Activated gamma-delta T cell (primary cell): Measurements from ENCODE around the gene UBL7.
A peak's percentile ranks its signal among the peaks of the same experiment; 100 is the strongest.

ENCODE experiments used
- DNase-seq: peaks from one replicate; lab custom pipeline; 2025; lab: John Stamatoyannopoulos, UW

The UBL7 gene

DNA sequence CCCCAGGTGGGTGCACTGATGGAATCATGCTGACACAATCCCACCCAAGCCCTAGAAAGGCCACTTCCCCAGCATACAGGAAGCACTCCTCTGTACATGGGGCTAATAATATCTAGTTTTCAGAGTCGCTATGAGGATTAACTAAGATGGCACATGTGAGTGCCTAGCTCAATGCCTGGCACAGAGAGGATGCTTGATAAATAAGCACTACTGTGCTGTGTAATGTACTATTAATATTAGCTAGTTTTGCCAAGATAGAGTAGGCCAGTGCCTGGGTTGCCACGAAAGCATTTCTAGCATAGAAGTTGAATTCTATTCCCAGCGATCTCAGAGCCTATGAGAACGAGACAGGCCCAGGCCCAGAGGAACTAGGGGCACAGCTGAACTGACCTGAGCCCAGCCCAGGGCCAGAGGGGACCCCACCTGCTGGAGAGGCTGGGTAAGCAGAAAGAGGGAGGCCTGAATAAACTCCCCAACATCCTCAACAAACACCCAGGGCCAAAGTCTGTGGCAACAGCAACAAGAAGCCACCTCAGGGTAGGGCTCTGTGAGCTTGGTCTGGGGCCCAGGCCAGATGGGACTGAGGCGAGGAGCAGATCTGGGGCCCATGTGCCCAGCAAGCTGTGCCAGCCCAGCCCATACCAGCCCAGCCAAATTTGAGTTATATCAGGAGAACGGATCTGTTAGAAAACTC, 19.6 kb downstream of the UBL7 start:
- no peak for DNase-seq

DNA sequence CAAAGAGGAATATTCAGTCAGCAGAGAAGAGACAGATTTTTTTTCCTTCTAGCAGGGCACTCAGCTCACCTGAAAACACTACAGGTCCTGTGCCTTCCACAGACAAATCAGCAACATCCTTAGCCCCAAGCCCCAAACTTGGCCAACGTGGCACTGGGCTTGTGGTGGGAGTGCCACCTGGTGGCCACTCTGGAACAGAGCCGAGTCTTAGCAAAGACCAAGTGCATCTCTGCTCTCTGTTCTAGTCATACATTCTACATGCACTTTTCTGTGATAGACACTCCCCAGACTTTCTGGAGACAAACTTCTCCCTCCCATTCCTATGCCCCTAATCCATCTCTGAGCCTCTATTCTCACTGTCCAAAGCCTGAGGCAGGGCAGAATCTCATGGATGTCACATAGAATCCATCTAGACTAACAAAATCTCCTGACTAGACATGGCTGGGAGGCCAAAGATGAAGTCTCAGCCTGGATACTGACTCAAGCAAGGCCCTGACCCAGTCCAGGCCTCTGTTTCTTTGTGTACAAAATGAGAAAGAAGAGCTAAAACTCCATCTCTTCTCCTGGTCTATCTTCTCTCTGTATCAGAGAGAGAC, 22.1 kb downstream of the UBL7 start:
- peak; percentile 16 for DNase-seq

DNA sequence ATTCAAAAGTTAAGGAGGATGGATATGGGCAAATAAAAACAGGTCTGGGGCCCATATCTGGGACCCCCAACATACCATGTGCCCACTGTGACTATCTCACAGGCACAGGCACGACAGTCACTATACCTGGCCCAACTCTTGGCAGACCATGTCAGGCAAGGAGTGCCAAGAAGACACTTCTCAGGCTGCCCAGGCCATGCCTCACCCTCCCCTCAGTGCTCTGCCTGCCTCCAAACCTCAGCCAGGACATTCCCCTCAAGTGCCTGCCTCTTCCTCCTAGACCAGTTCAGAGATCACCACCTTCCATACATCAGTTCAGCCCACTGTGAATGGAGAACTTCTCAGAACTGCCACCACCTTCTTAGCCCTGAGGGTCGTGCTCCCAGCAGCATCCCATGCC, 22.8 kb downstream of the UBL7 start:
- no peak for DNase-seq

DNA sequence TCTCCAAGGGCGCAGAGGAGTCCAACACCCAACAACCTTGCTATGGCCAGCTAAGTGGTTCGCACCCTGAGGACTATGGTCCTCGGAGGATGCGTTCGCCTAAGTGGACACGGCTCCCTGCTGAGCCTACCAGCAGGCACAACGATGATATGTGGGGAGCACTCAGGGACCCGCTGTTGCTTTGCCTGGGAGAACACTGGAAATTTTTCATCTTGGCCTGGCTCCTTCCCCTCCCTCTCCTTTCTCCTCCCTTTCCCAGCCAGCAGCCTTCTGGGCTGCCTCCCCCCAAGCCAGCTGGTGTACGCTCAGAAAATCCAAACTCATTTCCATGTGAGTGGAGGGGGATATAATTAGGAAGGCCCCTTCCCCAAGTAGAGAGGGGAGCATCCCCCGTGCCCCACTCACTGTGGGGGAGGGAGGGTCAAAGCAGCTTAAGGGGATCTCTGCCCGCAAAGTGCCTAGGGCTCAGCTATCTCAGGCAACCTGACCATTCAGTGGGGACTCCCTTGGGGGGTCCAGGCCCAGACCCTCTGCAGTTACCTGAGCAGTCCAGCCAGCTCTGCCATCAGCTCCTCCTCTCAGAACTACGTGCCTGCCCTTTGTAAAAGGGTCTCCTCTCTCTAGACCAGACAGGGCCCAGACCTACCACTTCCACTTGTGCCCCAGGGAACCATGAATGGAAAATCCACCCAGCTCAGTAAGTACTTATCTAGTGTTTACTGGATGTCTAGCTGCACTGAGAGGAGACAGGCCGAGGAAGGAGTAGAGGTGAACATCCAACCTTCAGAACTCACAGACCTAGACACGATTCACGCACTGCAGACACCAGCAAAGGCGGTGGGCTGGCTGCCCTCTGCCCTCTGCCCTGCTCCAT, 26.5 kb downstream of the UBL7 start:
- no peak for DNase-seq

DNA sequence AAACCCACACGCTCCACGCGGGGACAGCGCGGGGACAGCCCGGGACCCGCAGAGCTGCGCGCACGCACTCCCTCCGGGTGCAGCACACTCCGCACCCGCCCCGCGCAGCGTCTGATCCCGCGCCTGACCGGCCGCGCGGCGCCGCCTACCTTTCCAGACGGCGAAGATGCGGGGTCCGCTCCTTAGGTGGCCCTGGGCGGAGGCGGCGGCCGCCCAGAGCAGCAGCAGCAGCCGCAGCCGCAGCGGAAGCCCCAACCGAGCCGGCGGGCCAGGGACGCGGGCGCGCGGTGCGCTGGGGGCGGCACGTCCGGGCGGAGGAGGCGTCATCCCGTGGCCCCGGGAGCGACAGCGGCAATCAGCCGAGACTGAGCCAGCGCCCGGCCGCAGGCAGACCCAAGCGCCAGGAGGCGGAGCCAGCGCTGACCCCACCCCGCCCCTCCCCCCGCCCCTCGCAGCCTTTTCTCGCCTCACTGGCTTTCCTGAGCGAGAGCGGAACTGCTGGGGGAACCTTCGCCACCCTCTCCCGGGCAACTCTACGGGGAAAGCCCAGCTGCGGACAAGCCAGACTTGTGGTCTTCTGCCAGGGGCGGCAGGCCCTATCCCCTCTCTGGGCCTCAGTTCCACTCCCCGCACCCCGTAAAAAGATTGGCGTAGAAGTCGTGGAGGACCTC, 27.2 kb downstream of the UBL7 start, which contains the start of gene SEMA7A:
SEMA7A (minus strand) TSS at position 367 of the 671 bp plus-strand sequence; CDS start at position 327, 40 bp downstream.
- DNase-seq: peak; percentile 75

DNA sequence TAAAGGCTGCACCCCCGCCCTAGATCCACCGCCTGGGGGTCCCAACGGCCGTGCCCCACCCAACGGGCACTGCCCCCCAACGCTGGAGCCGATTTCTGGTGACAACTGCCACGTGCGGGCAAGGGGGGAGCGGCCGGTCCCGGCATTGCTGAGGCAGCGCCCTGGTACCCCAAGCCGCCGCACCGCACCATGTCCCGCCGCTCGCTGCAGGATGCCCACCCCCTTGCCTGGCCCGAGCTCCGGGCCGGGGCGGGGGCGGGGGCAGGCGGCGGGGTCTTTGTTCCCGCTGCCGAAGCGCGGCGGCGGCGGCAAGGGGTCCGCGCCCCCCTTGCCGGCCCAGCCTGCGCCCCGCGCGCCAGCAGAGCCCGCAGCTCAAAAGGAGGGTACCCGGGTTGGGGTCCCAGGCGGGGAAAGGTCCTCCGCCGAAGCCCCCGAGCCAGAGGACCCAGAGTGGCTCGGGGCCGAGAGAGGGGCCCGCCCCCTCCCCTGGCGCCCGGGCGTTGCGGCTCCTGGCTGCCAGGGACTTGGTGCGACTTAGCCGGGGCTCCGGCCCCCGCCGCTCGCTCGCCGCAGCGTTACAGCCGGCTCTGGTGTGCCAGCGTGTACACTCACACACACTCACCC, 27.9 kb downstream of the UBL7 start:
- no peak for DNase-seq

DNA sequence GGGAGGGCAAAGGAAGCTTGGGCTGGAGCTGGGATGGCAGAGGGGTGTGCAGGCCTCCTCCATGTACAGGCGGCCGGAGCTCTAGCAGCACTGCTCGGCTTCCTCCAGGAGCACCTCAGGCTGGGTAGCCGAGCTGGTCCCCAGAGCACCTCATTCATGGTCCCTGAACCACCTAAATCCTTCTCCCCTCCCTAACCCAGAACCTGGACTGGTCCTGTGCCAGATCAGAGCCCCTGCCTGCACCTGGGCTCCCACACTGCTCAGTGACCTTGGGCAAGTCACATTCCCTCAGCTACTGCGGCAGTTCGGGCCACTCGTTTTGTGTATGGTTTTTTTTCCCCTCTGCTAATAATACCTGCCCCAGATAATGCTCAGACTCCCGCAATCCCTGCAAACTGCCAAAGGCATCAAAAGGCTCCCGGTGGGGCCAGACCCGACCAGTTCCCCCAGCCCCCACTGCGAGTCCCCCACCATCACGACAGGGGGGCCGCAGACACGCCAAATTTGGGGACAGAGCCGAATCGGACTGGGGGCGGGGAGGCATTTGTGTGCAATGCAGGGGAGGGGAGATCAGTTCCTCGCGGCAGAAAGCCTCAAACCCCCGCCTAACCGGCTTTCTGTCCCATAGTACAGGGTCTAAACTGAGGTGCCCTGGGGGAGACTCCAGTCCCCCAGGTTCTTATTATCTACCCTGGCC, 28.5 kb downstream of the UBL7 start:
- DNase-seq: no peak

DNA sequence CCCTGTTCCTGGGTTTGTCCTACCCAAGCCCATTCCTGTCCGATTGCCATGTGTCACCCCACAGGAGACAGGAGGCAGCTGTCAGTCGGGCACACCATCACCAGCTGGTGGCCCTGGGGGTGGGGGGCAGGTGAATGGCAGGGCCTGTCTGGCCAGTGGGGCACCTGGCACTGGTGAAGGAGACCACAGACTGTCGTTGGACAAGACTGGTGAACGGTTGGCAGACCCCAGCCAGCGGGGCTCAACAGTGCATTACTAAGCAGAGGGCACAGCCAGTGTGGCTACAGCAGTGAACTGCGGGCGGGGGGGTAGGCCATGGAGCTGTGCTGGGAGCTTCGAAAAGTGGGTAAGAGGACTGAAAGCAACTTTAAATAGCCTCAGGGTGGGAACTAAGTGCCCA, 29.3 kb downstream of the UBL7 start:
- DNase-seq: no peak

DNA sequence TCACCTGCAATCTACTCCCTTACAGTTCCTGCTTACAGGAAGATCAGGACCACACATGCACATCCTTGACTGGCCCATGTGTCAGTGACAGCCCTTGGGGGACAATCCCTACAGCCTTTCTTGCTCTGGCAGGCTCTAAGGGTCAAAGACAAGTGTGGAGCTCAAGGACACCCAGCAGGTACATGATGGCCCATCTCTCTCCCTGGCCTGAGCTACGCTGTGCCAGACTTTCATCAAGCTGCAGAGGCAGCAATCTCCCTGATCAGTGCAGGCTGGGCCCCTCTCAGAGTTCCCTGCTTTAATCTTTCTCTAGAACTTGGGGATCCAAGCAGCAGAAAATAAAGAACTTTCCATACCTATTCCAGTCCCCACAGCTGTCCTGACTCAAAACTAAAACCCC, 29.8 kb downstream of the UBL7 start:
- DNase-seq: no peak

DNA sequence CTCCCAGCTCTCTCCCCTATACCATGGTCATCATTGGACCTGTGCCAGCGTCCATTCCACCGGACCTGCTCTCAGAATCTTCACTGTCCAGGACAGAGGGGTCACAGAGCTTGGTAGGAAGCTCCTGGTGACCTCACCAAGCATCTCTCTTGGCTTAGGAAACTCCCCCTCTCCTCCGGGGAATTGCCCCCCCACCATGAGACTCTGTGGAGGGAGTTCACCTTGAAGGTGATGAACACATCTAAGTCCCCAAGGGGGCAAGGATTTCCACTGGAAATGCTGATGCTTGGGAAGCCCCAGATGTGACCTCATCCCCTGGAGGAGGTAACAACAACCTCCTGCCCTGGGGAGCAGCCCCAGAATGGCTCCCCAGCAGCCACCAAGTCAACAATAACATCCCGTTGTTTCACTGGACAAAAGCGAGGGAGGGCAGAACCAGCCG, 30.4 kb downstream of the UBL7 start:
- no peak for DNase-seq

DNA sequence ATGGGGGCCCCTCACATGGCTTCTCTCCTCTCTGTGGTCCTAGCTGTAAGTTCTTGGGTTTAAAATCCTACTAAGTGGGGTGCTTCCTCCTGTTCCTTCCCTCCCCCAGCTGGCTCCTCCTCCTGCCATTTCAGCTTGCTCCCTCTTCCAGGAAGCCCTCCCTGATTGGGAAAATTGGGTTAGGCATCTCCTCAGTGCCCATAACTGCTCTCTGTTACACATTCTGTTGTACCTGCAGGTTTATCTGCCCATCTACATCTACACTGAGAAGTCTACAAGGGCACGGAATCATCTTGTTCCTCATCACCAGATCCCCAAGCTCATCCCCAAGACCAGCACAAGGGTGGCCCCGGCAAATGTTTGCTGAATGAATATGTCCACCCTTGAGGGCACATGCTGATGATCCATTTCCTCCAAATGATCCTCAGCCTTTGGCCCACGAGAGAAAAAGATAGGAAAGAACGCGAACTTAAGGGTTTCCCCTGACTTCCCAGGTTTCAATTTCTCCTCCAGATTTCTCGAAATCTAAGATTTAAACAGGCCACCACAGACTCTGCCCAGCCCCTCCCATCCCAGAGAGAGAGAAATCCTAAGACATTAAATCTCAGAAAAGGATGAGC, 31.1 kb downstream of the UBL7 start:
- no peak for DNase-seq

DNA sequence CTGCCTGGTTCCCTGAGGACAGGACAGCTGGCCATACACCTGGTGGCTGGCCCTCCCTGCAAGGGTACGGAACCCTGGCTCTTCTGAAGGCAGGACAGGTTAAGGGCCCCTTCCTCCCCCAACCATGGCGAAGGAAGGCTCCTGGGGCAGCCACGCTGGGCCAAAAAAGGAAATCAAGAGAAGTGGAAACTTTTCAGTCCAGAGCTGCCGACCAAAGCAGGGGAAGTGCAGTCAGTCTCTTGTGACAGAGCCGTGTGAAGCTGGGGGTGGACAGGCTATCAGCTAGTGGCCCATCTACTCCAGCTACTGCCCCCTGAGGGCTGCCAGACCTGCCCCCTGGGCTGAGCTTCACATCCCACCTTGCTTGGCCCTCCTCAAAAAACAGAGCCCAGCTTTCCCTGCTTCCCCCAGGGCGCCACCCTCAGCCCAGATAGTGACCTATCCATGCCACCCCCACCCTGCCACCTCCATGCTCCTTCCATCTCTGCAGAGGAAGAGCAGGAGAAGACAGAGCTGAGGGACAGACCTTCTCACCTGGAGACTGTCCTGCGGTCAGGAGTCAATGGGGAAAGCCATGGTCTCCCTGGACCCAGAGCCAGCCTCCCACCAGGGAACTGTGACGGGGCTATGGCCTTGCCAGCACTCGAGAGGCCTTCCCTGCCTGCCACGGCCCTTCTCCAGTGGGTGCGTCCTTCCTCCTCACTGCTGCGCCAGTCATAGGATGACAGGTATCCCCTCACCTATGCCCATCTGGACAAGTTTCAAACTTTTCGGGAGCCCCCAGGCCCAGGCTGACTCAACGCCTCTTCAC, 31.8 kb downstream of the UBL7 start:
- no peak for DNase-seq

DNA sequence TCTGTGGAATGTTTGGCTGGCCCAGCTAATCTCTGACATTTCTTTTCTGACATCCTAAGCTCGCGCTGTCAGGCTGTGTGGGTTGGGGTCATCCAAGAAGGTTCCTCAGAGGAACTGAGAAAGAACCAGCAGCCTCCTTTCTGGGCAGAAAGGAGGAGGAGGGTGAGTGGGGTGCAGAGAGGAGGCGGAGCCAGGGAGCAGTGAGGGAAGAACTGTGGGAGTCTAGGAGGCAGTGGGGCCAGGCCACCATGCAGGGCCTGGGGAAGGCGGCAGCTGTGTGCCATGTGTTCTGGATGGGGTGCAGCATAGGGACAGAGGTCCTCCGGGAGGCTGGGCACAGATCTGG, 32.5 kb downstream of the UBL7 start:
- DNase-seq: no peak

DNA sequence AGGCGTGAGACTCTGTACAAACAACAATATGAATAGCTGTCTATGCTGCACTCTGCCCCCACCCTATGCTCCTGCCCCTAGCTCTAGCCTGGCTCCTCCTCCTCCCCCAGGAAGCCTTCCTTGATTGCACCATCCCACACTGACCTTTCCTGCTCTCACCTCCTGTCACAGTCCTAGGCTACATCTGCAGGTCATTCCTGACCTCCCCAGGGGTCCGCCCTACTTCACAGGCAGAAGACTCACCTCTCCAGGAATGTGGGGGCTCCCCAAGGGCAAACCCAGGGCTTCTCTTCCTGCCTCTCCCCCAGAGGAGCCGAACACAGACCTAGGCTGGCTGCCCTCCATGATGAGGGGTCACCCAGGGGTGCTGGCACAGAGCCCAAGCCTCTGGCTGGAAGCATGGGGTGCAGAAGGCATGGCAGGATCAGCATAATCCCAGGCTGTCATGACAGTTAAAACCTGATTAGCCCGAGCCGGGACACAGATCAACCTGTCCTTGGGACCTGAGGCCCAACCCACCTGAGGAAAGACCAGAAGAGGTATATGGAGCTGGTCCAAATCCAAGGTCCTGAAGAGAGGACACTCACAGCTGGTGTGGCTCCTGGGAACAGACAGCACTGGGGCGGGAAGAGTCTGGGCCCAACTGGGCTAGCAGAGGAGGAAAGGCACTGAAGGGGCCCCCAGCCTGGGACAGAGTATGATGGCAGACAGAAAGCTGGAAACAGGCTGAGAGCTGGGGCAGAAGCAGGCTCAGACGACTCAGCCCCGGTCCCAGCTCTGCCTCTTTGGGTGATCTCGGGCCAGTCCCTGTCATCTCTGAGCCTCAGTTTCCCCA, 33.1 kb downstream of the UBL7 start:
- no peak for DNase-seq

DNA sequence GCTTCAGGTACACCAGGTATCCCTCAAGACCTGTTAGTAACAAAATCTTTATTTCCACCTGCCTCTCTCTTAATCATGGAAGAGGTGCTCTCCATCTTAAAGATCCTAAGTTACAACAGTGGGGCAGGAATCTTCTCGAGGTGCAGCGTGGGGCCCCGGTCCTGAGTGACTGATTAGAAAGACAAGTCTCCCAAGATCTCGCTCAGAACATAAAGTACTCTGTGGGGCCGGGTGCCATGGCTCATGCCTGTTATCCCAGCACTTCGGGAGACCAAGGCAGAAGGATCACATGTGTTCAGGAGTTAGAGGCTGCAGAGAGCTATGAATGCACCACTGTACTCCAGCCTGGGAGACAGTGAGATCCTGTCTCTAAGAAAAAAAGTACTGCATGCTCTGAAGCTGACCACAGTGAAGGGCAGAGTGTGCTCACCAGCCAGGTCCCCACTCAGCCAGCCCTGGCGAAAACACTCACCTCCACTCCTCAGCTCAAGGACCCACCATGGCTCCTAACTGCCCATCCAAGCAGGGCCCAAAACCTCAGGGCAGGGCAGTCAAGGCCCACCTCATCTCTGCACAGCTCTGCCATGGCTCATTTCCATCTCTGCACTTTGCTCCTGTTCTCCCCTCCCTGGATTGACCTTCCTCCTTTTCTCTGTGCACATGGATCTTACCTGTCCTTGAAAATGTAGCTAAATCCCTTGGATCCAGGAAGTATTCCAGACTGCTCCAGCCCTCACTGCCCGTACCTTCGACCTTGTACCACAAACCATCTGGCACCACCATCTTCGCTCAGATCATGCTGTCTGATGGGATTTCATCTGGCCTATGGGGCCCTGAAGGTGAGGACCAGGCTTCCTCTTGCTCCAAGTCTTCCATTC, 34.3 kb downstream of the UBL7 start:
- DNase-seq: no peak

DNA sequence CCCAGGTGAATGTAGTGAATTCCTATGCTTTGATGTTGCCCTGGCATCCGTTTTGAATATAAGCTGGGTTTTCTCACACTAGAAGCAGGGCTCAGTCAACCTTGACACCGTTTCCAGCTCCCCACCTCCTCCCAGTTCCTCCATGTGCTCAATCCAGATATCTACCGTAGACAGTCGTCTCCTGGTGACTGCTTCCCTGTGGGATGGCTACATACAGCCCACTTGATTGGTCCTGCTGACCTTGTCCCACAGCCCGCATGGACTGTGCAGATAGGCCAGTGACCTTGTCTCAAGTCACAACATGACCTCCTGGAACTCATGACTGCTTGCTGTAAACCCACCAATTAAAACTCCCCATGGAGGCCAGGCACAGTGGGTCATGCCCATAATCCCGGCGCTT, 35.3 kb downstream of the UBL7 start:
- no peak for DNase-seq

DNA sequence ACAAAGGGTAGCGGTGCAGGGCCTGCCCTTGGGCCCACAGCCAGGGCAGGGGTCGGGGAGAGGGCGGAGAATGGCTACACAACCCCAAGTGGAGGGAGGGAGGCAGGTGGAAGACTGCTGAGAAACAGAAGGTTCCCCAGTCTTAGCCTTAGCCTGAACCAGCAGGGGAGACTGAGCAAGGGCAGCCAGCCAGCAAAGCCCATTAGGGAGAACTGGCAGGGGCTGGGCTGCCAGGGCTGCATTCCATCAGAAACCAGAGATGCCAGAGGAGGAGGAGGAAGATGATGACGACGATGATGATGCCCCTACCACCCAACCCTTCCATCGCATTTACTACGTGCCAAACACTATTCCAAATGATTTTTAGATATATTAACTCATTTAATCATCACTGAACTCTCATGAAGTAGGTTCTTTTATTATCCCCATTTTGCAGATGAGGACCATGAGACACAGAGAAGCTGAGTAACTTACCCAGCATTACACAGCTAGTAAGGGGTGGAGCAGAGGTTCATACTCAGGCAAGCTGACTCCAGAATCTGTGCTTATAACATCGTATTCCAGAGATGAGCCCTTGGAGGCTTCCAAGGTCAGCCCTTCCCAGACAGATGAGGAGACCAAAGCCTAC, 35.9 kb downstream of the UBL7 start:
- DNase-seq: no peak
